ENCODE data around the gene TNK2. TPM values are rescaled to one million over a fixed set of nuclear protein-coding genes. Genes with fewer than 3 reads are reported as not detected.

TNK2 gene
- total and polyA plus RNA-seq, 2 donors (not counting 3 experiments of a cell fraction or from before 2014, with no cell fraction given): 18.6 to 71.6 TPM

- no peak overlapping the region for H2AFZ ChIP-seq (ENCODE audit: low read depth, low read length)
- no peak overlapping the region for H3K9ac ChIP-seq (replicated peaks; ENCODE audit: extremely low read depth, insufficient read depth, low read length)
- no peaks in the 10 kb centered on the region for H3K9me1 ChIP-seq (replicated peaks; ENCODE audit: control insufficient read depth, extremely low read depth, insufficient read depth, low read length)
- H3K4me1 ChIP-seq (ENCODE audit: control insufficient read depth, extremely low read depth, insufficient read depth, low read length): no peaks in the 10 kb centered on the region
- POLR2A ChIA-PET: no interaction called here
- no peaks in the 10 kb centered on the region for H3K79me2 ChIP-seq (ENCODE audit: control insufficient read depth, insufficient read depth, low read length)
- no TSS peak for BruUV-seq (replicated peaks)
- H3K9me3 ChIP-seq (replicated peaks; ENCODE audit: control insufficient read depth, insufficient read depth, low read length): no peaks in the 10 kb centered on the region
- no peak overlapping the region for H3K4me3 ChIP-seq (replicated peaks in 1 of 3; ENCODE audit: insufficient read depth in 1 of 3, low read depth in 1 of 3, low read length in 3 of 3)
- no peak overlapping the region for H3K27ac ChIP-seq (ENCODE audit: insufficient read depth, low read depth, low read length)
- no peaks in the 10 kb centered on the region for H4K20me1 ChIP-seq (replicated peaks; ENCODE audit: control insufficient read depth, extremely low read depth, insufficient read depth, low read length)
- H3K27me3 ChIP-seq (ENCODE audit: control insufficient read depth in 2 of 2, insufficient read depth in 2 of 2, low read length in 2 of 2): no peaks in the 10 kb centered on the region
- dilution Hi-C loops (cut with MboI; ENCODE audit: extremely low pct_ligation_motif_present, low sequenced_read_pairs) (no loop called here), intact Hi-C loops (cut with micrococcal nuclease) (no loop called here)
- peaks cover 2 to 41% of the 10 kb centered on the region in 2 experiments for H3K36me3 ChIP-seq (ENCODE audit: control insufficient read depth in 2 of 2, extremely low read depth in 1 of 2, insufficient read depth in 2 of 2, low read length in 2 of 2)
- H3K4me2 ChIP-seq (ENCODE audit: insufficient read depth, low read length): no peak overlapping the region
- FAIRE-seq (no peak), DNase-seq (ENCODE audit: low read depth, low spot score) (no peak)
- TF ChIP-seq MAX (IDR thresholded peaks at IDR 0.05; ENCODE audit: insufficient read depth, insufficient read length): no peak
- no peak for TF ChIP-seq POLR2A (IDR thresholded peaks at IDR 0.05; ENCODE audit: low read depth, low read length)
- TF ChIP-seq GATA2 (IDR thresholded peaks at IDR 0.05; ENCODE audit: insufficient read depth, insufficient read length, low read depth, low read length): no peak
- no peak for TF ChIP-seq POLR2AphosphoS5 (IDR thresholded peaks at IDR 0.05; ENCODE audit: insufficient read depth, low read depth, low read length)
- TF ChIP-seq JUN (IDR thresholded peaks at IDR 0.05; ENCODE audit: borderline replicate concordance, insufficient read depth, insufficient read length, low read depth): no peak
- no peak for TF ChIP-seq FOS (IDR thresholded peaks at IDR 0.05; ENCODE audit: borderline replicate concordance, insufficient read depth, low read length)
- no peak for TF ChIP-seq EZH2 (IDR thresholded peaks at IDR 0.05; ENCODE audit: borderline replicate concordance, low read depth, low read length, severe bottlenecking)
- CTCF ChIA-PET: interaction anchor here (0.6 to 1.1 kb wide), 2 partner anchors 17 to 18 kb away, joined by 3 to 6 read pairs; no protein-coding TSS in a partner anchor
Measured at GRCh38 chr3:195877767-195878423, 30.5 kb downstream of the TNK2 start.

Data from endothelial cell of umbilical vein (primary cell).